Left renal cortex interstitium (tissue), 4 donors: Measurements from ENCODE around the gene SLC9B1. TPM values are rescaled to one million over a fixed set of nuclear protein-coding genes. Genes with fewer than 3 reads are reported as not detected.
A peak's percentile ranks its signal among the peaks of the same experiment; 100 is the strongest.
"Not testable (repeated sequence)": the region's sequence is repeated elsewhere in the genome, so short reads cannot be mapped to it uniquely, and the experiment has no call there.

Source experiments
- DNase-seq, 4 donors: peaks; one replicate each; pipeline ENCODE4 v3.0.0-alpha.2; 2013; ENCODE audit warnings: low read depth in 4 of 4, low spot score in 2 of 4, missing footprints in 1 of 4
- polyA plus RNA-seq, 4 donors: library from polyadenylated mRNA; unstranded; fragments of 120-200 nt; gene quantifications; one replicate each; pipeline ENCODE4 v1.2.1, GENCODE V29; 2013; ENCODE audit not compliant: insufficient read length in 4 of 4

The SLC9B1 gene
- polyA plus RNA-seq, 4 donors, result 2.9 to 4.6 (median 3.4) TPM

DNA sequence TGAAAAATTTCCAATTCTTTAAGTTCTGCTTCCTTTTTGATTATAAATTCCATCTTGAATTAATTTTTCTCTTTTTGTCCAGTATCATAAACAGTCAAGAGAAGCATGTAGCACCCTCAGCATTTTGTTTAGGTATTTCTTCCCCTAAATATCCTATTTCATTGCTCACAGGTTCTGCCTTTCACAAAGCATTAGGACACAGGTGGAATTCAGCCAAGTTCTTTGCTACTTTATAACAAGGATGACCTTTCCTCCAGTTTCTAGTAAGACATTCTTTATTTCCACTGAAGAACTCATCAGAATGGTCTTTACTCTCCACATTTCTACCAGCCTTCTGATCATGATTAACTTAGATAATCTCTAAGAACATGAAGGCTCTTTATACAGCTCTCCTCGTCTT, 7.4 kb downstream of the SLC9B1 start:
- DNase-seq, result peak in 1 of 4 donors; percentile 21

DNA sequence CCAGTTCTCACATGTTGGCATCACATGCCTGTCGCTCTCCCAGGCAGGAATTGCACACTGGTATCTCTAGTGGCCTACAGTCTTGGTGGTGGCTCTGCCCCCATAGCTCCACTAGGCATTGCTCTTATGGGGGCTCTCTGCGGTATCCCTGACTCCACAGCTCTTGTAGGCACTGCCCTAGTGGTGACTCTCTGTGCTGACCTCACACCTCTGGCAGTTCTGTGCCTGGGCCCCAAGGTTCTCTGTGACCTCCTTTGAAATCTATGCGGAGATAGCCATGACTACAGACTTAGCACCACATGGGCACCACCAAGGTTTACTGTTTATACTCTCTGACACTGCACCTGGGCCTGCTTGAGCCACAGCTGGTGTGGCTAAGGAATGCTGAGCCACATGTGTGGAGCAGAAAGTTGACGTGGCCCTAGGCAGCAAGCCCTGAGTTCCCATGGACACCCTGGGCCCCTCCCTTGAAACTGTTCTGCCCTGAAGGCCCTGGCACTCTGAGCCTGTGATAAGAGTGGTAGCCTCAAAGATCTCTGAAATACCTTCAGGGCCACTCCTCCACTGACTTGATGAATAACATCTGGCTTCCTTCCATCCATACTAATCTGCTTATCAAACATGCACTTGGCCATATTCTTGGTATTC, 8.0 kb downstream of the SLC9B1 start:
- no peak for DNase-seq

DNA sequence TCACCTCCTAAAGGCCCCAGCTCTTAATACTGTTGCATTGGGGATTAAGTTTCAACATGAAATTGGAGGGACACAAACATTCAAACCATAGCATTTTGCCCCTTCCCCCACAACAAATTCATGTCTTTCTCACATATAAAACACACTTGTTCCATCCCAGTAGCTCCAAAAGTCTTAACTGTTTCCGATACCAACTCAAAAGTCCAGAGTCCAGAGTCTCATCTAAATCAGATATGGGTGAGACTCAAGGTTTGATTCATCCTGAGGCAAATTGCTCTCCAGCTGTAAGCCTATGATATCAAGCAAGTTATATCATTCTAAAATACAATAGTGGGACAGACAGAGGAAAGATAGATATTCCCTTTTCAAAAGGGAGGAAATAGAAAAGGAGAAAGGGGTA, 8.7 kb downstream of the SLC9B1 start:
- DNase-seq, result no peak

DNA sequence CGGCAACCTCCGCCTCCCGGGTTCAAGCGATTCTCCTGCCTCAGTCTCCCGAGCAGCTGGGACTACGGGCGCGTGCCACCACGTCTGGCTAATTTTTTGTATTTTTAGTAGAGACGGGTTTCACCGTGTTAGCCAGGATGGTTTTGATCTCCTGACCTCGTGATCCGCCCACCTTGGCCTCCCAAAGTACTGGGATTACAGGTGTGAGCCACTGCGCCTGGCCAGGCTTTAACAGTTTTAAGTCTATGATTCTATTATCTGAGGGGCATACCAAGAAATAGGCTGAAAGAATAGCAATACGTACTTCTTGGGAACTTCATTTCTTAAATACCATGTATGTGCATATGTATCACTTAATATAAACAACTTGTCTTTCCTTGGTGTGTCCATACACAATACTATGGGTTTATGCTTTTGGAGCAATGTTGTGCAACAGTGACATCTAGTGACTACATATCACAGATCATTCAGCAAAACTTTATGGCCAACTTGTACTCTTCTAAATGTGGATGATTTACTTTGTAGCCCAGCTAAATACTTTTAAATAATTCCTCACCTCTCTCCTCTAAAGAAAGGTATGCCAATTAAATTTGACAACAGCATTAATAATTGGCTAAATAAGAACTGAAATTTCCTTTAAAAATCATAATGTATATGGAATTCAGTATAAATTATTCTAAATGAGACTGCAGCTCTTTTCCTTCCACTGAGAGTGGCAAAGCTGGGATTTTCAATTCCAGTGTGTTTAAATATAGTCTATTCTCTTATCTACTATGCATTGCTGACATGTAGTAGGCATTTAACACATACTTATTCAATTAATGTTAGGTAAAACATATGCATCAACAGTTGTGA, 10.4 kb downstream of the SLC9B1 start:
- DNase-seq, result peak in 1 of 4 donors; percentile 59

DNA sequence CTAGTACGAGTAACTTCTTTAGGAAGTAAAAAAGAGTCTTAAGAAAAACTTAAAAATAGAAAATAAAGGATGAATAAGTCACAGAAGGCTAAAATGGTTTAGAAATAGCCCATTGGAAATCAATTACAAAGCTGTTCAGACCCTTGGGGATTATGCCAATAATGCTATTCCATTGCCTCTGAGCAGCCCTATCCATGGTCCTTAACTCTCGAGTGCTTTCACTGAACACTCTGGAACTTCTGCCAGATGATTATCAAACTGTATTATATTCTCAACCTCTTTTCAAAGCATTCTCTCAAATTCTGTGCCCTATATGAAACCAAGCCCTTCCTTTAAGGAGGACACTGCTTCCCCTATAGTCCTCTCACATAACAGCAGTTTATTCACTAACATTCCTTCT, 17.0 kb downstream of the SLC9B1 start:
- no peak for DNase-seq

DNA sequence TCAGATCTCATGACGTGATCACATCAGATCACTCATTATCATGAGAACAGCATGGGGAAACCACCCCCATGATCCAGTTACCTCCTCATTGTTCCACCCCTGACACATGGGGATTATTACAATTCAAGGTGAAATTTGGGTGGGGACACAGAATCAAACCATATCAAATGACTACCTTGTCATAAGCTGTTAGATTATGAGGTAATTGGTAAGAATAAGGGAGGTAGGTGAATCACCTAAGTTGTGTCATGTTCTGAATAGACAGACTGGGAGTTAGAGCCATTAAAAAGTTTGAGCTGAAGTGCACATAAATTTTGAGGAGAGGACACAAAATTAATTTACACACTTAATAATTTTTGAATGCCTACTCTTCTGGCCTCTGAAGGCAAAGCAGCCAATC, 24.7 kb downstream of the SLC9B1 start:
- no peak for DNase-seq

DNA sequence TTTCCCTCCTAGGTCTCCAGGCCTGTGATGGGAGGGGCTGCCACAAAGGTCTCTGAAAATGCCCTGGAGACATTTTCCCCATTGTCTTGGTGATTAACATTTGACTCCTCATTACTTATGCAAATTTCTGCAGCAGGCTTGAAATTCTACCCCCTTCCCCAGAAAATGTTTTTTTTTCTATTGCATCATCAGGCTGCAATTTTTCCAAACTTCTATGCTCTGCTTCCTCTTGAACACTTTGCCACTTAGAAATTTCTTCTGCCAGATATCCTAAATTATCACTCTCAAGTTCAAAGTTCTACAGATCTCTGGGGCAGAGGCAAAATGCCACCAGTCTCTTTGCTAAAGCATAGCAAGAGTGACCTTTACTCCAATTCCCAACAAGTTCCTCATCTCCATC, 25.5 kb downstream of the SLC9B1 start:
- not testable (repeated sequence) for DNase-seq

DNA sequence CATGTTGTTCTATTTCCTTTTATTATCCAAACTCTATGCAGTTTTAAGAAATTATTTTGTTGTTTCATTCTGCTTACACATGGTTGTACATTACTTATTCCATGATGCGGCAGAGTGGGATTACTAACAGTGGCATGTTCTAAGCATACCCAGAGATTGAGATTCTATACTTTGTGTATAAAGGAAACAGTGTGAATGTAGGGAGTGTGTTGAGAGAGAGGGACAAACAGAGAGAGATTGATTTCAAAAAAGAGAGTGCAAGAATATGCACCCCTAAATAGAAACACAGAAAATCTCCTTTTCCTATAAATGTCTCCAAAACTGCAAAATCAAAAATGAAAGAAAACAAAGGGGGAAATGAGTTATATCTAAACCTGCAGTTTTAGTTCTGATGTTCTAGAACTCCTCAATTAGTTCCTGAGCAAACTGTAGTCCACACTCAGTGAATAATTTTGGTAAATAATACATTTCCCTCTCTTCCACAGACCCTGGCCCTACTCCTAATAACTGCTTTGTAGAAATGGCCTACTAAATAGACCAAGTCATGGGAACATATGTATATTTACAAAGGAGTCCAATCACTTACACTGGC, 31.0 kb downstream of the SLC9B1 start:
- no peak for DNase-seq

DNA sequence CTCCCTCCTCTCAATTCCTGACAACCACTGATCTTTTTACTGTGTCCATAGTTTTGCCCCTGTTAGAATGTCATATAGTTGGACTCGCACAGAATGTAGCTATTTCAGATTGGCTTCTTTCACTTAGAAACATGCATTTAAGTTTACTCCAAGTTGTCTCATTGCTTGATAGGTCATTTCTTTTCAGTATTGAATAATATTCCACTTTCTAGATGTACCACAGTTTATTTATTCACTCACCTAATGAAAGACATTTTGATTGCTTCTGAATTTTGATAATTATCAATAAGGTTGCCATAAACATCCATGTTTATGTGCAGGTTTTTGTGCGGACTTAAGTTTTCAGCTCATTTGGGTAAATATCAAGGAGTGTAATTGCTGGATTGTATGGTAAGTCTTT, 38.5 kb downstream of the SLC9B1 start:
- no peak for DNase-seq

DNA sequence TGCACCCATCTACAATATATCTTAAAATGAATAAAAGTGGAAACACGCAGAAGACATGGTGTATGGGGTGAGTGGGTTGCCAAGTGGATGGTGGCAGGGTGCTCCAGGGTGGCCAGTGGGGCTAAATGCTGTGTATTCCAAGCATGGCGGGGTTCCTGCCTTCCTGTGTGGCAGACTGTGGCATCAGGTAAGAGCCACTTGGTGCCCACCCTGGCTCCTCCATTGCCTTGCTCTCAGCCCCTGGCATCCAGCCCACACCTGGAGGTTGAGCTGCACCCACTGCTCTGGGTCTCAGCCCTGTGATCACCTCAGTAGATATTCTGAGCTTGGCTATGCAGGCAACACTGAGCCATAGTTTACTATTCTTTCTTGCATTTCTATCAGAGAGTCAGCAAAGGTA, 57.7 kb downstream of the SLC9B1 start:
- not testable (repeated sequence) for DNase-seq

DNA sequence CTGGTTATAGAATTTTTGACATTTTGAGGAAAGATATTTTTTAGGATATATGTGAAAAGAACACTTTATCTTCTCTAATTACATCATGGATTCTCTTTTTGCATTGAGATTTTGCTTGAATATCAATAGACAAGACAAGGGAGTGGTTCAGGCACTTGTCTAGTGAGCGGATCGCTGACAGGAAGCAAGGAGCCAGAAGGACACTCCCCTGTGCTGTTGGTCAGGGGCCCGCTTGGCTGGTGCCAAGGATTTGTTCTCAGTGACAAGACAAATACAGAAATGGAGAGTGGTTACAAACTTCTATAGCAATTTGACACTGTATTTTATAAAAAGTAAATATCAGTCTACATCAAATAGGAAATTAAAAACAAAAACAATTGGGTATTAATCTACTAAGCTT, 60.0 kb downstream of the SLC9B1 start:
- no peak for DNase-seq

DNA sequence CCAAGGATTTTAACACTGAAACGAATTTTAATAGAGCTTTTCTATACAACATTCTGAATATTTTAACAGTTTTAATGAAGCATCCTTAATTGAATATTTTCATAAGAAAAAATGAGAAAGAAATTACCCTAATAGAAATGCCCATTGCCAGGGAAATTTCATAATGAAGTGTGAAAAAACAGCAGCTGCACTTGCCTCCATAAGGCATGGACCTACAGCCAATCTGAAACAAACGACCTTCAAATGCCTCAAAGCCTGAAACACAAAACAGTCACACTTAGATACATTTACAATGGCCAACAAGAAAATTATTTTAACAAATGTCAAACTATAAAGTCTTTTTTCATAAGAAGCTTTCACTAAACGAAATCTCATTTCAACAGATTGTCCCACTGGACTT, 74.4 kb downstream of the SLC9B1 start:
- DNase-seq, result no peak

DNA sequence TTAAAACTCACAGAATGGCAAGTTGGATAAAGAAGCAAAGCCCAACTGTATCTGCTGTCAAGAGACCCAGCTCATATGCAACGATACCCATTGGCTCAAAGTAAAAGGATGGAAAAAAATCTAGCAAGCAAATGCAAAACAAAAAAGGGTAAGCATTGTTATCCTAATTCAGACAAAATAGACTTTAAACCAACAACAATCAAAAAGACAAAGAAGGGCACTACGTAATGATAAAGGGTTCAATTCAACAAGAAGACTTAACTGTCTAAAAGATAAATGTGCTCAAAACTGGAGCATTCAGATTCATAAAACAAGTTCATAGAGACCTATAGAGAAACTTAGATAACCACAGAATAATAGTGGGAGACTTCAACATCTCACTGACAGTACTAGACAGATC, 81.4 kb downstream of the SLC9B1 start:
- DNase-seq, result not testable (repeated sequence)

DNA sequence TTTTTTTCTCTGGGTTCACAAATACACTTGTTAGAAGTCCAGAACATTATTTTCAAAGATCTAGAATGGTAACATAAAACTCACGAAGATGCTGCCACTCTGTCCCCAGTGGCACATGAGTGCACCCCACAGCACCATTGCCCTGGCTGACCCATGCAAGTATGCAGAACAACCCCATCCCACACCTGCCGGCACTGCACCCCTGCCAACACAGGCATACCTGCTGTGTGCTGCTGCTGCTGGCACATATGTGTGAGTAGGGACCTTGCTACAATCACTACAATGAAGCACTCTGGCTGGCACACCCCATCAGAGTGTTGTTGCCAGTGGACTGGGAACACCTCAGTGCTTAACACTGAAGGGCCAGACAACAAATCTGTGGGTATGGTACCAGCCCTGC, 83.8 kb downstream of the SLC9B1 start:
- no peak for DNase-seq

DNA sequence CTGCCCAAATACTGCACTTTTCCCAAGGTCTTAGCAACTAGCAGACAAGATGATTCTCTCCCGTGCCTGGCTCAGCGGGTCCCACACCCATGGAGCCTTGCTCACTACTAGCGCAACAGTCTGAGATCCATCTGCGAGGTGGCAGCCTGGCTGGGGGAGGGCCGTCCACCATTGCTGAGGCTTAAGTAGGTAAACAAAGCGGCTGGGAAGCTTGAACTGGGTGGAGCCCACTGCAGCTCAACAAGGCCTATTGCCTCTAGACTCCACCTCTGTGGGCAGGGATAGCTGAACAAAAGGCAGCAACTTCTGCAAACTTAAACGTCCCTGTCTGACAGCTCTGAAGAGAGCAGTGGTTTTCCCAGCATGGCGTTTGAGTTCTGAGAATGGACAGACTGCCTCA, 99.8 kb downstream of the SLC9B1 start:
- DNase-seq, result not testable (repeated sequence)

DNA sequence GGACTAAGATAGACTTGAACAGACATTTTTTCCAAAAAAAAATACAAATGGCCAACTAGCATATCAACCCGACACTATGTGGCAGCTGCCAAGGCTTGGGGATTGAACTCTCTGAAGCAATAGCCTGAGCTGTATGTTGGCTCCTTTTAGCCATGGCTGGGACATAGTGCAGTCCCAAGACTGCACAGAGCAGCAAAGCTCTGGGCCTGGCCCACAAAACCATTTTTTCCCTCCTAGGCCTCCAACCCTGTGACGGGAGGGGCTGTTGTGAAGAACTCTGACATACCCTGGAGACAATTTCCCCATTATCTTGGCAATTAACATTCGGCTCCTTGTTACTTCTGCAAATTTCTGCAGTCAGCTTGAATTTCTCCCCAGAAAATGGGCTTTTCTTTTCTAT, 100.6 kb downstream of the SLC9B1 start:
- no peak for DNase-seq

DNA sequence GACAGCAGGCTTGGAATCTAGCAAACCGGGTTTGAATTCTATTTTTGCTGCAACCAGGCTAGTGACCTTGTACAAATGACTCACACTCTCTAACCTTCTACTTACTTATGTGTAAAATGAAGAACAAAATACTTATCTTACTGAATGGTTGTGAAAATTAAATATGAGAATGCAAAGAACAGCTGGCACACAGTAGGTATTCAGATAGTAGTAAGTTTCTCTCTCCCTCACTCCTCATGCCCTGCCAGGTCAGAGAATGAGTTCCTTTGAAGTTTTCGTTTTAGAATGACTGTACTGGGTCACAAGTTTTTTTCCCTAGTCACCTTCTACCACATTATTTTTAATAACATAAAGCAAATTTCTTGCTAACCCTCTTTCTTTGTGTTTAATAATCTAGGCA, 117.7 kb downstream of the SLC9B1 start:
- DNase-seq, result no peak

DNA sequence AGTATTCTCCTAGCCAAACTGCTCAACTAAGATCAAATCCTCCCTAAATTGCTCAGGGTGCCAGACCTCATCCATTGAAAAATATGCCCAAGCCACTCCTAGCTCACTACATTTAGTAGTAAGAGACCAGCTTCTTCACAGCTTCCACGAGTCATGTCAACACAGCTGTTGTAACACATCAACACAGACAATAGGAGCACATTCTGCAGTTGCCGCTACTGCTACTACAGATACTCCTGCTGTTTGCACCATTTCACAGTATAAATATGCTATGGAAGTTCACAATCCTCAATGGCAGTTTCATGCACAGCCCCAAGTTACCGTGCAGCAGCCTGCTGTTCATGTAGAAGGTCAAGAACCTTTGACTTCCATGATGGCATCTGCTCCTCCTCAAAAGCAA, 121.9 kb downstream of the SLC9B1 start:
- DNase-seq, result not testable (repeated sequence)

DNA sequence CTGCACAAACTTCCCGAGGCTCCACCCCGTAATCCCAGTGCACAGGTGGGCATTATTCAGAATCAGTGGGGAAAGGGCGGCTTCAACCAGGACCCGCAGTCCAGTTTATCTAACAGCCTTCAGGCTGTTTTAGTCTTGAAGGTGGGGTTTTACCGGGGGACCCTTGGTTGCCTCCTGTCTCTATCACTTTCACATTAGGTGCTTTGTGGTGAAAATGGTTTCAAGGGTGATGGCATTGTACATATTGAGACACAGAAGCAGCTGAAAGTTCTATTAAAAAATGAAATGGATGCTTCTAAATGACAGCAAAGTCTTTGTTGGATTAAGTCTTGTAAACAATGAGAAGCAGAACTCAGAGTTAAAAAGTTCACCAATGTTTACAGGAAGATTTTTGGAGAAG, 123.0 kb downstream of the SLC9B1 start:
- DNase-seq, result not testable (repeated sequence)

DNA sequence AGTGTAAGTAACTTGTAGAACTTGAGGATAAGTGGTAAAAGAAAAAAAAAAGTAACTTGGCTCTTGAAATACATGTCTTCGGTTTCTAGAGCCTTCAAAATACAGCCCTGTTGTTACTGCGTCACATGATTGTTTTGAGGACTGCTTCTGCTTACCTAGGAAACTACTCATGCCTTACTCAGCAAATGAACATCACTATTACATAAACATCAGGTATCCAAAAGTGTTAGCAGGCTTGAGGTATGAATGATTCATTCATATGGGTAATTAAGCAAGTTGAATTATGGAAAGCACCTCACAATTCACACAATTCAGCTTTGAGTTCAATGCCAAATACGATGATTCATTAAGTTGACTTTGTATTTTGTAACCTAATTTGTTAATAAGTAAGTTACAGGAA, 129.6 kb downstream of the SLC9B1 start:
- DNase-seq, result not testable (repeated sequence)

DNA sequence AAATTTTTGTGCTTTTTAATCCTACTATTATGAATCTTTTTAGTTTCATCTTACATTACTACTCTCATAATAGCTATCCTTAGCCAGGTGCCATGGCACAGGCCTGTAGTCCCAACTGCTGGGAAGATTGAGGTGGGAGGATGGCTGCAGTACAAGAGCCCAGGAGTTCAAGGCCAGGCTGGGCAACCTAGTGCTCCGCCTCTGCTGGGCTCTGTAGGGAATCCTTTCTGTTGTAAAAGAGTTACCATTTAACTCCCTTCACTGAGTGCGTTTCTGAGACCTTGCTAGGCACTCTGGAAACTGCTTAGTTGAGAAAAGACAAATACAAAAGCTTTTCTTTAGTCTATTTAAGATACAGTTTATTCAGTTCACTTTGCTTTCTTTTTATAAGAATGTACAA, 130.9 kb downstream of the SLC9B1 start:
- DNase-seq, result not testable (repeated sequence)

DNA sequence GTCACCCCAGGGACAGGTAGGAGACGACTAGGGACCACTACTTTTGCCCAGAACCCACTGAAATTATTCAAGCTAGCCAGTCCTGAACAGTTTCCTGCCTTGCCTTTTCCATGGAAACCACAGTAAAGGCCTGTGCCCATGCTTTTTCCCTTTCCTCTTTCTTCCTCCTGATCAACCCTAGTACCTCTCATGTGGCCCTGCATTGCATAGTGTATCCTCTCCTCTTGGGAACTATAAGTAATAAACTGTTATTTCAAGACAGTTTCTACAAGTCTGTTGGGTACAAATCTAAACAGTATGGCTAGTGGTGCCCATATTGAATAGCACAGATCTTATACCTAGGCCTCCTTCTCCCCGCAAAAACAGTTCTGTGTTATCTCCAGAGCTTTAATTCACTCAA, 136.2 kb downstream of the SLC9B1 start:
- no peak for DNase-seq
